NCI-H69 (cell line): Measurements from ENCODE around the gene MAGEA4.

ENCODE experiments used
- DNase-seq: peaks from one replicate; lab custom pipeline; 2025; lab: John Stamatoyannopoulos, UW

The MAGEA4 gene

DNA sequence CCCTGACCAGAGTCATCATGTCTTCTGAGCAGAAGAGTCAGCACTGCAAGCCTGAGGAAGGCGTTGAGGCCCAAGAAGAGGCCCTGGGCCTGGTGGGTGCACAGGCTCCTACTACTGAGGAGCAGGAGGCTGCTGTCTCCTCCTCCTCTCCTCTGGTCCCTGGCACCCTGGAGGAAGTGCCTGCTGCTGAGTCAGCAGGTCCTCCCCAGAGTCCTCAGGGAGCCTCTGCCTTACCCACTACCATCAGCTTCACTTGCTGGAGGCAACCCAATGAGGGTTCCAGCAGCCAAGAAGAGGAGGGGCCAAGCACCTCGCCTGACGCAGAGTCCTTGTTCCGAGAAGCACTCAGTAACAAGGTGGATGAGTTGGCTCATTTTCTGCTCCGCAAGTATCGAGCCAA, 11.0 kb downstream of the MAGEA4 start:
- DNase-seq = no peak

DNA sequence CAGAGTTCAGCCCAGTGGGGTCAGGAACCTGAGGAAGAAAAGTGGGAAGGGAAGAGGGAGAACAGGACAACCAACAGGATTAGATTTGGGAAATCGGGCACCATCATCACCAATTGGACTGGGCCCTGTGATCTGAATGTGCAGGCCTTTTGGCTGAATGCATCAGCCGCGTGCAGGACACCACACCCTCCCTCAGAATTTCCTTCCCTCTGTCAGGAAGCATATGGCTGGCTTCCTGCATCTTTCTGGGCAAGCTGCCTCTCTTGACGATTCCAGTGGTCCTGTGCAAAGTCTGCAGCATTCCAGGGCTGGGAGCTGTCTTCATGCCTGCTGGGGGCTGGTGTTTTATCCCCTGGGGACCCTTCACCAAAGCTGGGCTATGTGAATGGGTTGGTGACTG, 16.4 kb downstream of the MAGEA4 start:
- no peak for DNase-seq

DNA sequence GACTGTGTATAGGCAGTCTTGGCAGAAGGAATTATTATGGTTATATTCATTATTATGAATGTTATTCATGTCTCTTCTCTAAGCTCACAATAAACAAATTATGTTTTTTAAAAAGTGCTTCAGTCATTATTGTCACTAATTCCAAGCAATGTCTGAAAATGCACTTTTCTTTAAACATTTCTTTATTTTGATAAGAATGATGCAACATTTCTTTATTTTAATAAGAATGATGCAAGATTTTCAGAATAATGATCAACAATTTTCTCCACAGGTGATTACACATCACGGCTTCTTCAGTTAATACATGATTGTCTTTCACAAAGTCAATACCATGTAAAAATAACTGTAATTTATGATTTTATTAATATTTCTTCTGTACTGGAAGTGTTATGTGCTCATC, 22.7 kb downstream of the MAGEA4 start:
- no peak for DNase-seq

DNA sequence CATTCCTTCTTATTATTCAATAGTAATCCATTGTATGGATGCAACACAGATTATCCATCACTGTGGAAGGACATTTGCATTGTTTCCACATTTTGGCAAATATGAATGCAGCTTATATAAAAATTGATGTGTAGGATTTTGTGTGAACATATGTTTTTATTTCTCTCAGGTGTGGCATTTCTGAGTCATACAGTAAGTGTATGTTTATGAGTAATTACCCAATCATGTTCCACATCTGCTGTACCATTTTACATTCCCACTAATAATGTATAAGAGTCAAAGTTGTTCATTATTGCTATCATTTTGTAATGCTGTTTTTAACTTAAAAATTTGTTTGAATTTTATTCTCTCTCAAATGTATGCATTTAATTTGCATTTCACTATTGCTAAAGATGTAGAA, 25.5 kb downstream of the MAGEA4 start:
- no peak for DNase-seq

DNA sequence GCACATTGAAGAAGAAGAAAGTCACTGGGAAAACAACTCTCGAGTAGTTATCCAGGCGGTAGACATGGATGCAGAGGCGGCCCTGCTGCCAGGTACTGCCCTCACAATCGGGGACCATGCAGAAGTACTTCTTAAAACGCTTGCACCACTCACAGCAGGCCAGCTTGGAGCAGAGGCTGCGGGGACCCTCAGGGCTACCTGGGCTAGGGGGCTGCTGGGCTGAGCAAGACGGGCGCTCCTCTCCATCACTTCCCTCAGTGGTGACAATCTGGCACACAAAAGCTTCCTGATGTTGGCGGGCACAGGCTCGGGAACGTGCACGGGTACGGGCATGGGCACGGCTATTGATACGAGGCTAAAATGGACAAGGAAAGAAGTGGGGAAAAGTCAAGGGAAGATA, 42.0 kb downstream of the MAGEA4 start:
- no peak for DNase-seq

DNA sequence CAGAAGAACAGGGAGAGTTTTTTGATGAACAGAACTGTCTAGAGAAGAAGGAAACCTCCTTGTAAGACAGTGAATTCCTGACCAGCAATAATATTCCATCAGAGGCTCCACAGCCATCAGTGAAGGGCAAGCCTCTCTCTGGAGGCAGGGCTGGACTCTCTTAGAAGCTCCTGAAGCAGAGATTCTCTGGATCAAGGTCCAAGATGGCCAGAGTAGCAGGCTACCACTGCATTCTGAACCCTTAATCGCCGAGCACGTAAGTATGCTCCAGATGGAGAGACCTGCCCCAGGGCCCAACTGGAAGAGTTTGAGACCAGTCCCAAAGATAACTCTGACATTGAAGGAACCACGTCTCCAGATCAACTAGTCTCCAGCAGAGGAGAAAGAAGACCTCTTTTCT, 45.4 kb downstream of the MAGEA4 start:
- no peak for DNase-seq

DNA sequence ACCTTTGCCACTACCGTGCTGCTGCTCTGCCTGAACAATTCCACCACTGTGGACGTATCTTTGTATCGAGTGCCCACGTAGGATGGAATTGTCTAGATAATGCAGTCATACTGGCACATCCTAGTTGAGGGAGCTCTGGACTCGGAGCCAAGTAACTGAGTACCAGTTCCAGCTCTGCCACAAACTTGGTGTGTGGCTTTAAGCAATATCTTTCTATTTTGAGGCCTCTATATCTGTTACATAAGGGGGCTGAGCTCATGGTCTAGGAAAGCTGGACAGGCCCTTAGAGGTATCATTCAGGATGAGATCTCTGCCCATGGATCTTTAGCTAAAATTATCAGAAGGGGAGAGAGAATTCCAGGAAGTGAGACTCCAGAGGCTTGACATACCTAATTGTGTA, 49.3 kb downstream of the MAGEA4 start:
- no peak for DNase-seq

DNA sequence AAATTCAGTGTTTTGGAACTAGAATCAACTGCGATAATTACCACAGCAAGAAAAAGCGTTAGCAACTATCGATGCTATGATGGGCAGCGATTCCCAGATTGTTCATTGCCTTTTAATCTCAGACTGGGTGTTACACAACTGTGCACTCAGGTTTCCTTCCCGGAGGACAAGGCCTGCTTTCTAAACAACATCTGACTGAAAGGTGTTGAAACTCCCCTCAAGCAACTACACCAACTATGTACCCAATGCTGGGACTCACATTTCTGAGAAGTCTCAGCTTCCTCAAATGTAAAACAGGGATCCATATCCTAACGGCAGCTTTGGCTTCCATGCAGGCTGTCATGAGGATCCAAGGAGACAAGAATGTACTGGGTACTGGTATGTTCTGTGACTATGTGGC, 53.5 kb downstream of the MAGEA4 start:
- no peak for DNase-seq

DNA sequence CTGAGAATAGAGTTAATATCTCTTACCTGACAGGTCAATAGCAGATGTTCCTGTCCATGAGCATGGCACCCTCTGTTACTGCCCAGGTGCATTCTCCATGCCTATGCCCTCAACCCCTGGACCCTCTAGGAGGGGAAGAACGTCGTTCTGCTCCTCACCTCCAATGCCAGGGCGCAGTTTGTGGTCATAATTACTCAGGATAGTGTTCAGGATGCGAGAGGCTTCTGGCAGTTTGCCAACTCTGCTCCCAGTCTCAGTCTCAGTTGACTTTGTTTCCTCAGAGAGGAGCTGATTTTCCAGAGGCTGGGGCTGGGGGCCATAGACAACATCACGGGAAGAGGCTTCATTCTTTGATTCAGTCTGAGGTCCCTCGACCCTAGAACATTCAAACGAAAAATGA, 57.3 kb downstream of the MAGEA4 start:
- peak; percentile 0 for DNase-seq

DNA sequence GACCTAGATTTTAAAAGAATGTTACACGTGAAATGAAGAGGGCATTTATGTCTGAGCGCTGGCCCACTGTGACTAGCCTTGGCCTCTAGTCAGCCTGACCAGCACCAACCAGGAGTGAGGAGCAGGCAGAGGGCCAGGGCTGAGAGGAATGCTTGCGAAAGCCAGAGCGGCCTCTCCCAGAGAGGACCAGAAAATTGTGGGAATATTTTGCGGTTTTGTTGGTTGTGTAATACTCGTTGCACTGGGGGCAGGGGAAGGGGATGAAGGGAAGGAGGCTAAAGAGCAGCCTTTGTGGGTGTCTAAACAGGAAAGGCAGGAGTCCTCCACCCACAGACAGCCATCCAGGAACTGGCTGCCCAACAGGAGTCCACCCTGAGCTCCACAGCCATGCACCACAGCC, 58.0 kb downstream of the MAGEA4 start:
- no peak for DNase-seq

DNA sequence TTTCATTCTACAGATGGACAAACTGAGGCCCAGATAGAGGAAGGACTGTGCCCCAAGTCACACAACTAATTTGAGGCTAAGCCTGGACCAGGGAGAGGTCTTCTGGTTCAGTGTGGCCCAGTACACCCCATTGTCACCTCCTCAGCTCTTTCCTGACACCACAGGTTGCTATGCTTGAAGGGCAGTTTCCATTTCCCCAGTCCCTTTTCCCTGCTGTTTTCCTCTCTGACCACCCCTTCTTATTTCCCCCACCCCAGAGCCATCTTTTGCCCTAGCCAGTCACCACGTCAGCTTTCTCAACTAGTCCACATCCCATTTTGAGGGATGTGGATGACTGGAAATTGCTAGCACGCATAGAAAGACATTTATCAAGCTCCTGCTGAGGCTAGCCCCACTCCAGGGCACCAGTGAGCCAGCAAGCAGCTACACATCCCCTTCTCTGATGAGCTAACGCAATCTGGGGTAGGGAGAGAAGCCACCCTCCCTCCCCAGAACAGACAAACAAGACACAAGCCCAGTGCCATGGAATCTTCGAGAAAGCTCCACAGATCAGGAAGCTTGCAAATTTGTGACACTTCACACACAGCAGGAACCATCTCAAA, 60.5 kb downstream of the MAGEA4 start:
- DNase-seq = no peak

DNA sequence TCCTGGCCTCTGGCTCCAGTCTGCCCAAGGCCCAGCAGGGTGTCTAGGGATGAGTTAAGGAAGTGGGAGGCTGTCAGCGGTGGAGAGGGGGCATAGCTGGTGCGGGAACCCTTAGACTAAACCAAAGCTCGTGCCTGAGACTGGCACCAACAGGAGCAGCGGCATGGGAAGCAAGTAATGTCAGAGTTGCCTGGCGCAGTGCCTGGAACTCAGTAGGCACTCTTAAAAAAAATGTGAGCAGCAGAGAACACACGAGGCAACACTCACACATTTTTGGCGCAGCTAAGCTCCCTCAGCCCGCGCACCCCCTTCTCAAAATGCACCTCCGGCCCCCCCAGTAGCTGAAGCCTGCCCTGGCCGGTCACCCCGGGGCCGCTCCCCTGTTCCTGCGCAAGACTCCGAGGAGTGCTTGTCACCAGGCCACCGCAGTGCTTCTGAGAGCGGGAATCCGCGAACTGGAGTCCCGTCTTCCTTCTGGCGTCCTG, 61.2 kb downstream of the MAGEA4 start:
- no peak for DNase-seq
